GM23248 (cell line): ENCODE measurements around the gene SAMD1. TPM values are rescaled to one million over a fixed set of nuclear protein-coding genes. Genes with fewer than 3 reads are reported as not detected.
"Not testable (repeated sequence)": the region's sequence is repeated elsewhere in the genome, so short reads cannot be mapped to it uniquely, and the experiment has no call there.

Experiments used
- DNase-seq: peaks from one replicate; pipeline ENCODE4 v3.0.0-alpha.2; 2015
- H2AFZ ChIP-seq: fragments of 200-600 bp; sonication (generic); 2 replicates; pipeline ENCODE4 v1.6.1; 2016; ENCODE audit warnings: antibody characterized with exemption
- H3F3A ChIP-seq: fragments of 200-600 bp; sonication (generic); 2 replicates; pipeline ENCODE4 v1.6.1; 2016; ENCODE audit warnings: mild to moderate bottlenecking, antibody characterized with exemption, mixed run types; ENCODE audit not compliant: insufficient read depth
- H3K27ac ChIP-seq: fragments of 200-600 bp; sonication (generic); 2 replicates; pipeline ENCODE4 v1.5.1; 2016; ENCODE audit warnings: mild to moderate bottlenecking
- H3K27me3 ChIP-seq: fragments of 200-600 bp; sonication (generic); replicated peaks from 2 replicates; pipeline ENCODE4 v1.6.1; 2016; ENCODE audit warnings: mild to moderate bottlenecking; ENCODE audit not compliant: insufficient read depth
- H3K36me3 ChIP-seq: fragments of 200-600 bp; sonication (generic); 2 replicates; pipeline ENCODE4 v1.6.1; 2016; ENCODE audit warnings: low read depth, mild to moderate bottlenecking
- H3K4me1 ChIP-seq: fragments of 200-600 bp; sonication (generic); 2 replicates; pipeline ENCODE4 v1.6.1; 2016; ENCODE audit warnings: mild to moderate bottlenecking; ENCODE audit not compliant: insufficient read depth
- H3K4me2 ChIP-seq: fragments of 200-600 bp; sonication (generic); one replicate; pipeline ENCODE4 v1.6.1; 2016; ENCODE audit warnings: mild to moderate bottlenecking; ENCODE audit not compliant: unreplicated experiment
- H3K4me3 ChIP-seq: fragments of 200-600 bp; sonication (generic); 2 replicates; pipeline ENCODE4 v1.5.1; 2016; ENCODE audit warnings: mild to moderate bottlenecking
- H3K79me2 ChIP-seq: fragments of 200-600 bp; sonication (generic); 2 replicates; pipeline ENCODE4 v1.6.1; 2016; ENCODE audit warnings: mild to moderate bottlenecking; ENCODE audit not compliant: insufficient read depth
- H3K9ac ChIP-seq: fragments of 200-600 bp; sonication (generic); 2 replicates; pipeline ENCODE4 v1.6.1; 2016; ENCODE audit warnings: mild to moderate bottlenecking
- H3K9me2 ChIP-seq: fragments of 200-600 bp; sonication (generic); 2 replicates; pipeline ENCODE4 v1.6.1; 2016; ENCODE audit warnings: mixed run types, mild to moderate bottlenecking, moderate library complexity; ENCODE audit not compliant: insufficient read depth
- H3K9me3 ChIP-seq: fragments of 200-600 bp; sonication (generic); one replicate; pipeline ENCODE4 v1.6.1; 2017; ENCODE audit warnings: low read depth
- H4K20me1 ChIP-seq: fragments of 200-600 bp; sonication (generic); 2 replicates; pipeline ENCODE4 v1.6.0; 2016; ENCODE audit not compliant: insufficient read depth
- EZH2 ChIP-seq: fragments of 200-600 bp; sonication (generic); IDR thresholded peaks from 2 replicates; pipeline ENCODE4 v1.6.1; 2018; ENCODE audit warnings: antibody characterized with exemption, mild to moderate bottlenecking; ENCODE audit not compliant: insufficient read depth, poor library complexity, severe bottlenecking
- EZH2phosphoT487 ChIP-seq: fragments of 200-600 bp; sonication (generic); IDR thresholded peaks from 2 replicates; pipeline ENCODE4 v1.6.1; 2018; ENCODE audit warnings: antibody characterized with exemption, moderate library complexity, mild to moderate bottlenecking, low read depth; ENCODE audit not compliant: insufficient read depth
- WGBS, 2 experiments: methylation state at CpG; one replicate each; pipeline ENCODE4 v1.1.6; 2015 to 2017; ENCODE audit warnings: low lambda C conversion rate in 2 of 2, low coverage in 1 of 2; ENCODE audit errors: missing lambda C conversion rate in 2 of 2; 5-methylcytosine and 5-hydroxymethylcytosine counted together
- in situ Hi-C: fragments of 300-500 bp; cut with MboI; formaldehyde crosslinking; loops from 2 replicates; pipeline ENCODE4 v1.15.0; 2020
- polyA plus RNA-seq: library from polyadenylated mRNA; unstranded; fragments of >200 nt; fragmentation: Nextera tagmentation; extraction: Ambion mirVana; gene quantifications from 2 replicates; pipeline ENCODE4 v1.2.1, GENCODE V29; 2016
- total RNA-seq: library from RNA; depleted of rRNA; stranded (reverse); fragments of >200 nt; shearing (Covaris generic); gene quantifications from 2 replicates; pipeline ENCODE4 v1.2.3, GENCODE V29; 2014; rRNA removed

Gene SAMD1
- total and polyA plus RNA-seq, 2 experiments from 2014 or later: 5.7 to 50.8 TPM

- Histone ChIP-seq H3K4me1 (no peaks in the 10 kb centered on the region), H3F3A (no peaks in the 10 kb centered on the region), H3K79me2 (no peaks in the 10 kb centered on the region), H3K9ac (no peak overlapping the region), H3K4me2 (no peak overlapping the region), H3K27me3 (no peaks in the 10 kb centered on the region), H3K27ac (no peak overlapping the region), H2AFZ (no peak overlapping the region), H4K20me1 (no peaks in the 10 kb centered on the region), H3K9me2 (no peaks in the 10 kb centered on the region), H3K4me3 (no peak overlapping the region), H3K9me3 (no peaks in the 10 kb centered on the region), H3K36me3 (no peaks in the 10 kb centered on the region)
- TF ChIP-seq EZH2phosphoT487 (no peak), EZH2 (no peak)
- in situ Hi-C loops: loop anchor here (10.0 kb wide), 1 partner anchor 164 kb away; no protein-coding TSS in a partner anchor
- 75 to 76% methylated on average over 8 of the region's 8 CpGs for WGBS, 2 experiments
- peak; percentile 48 for DNase-seq
Measured at GRCh38 chr19:14048443-14049153, 42.0 kb downstream of the SAMD1 start.

DNA sequence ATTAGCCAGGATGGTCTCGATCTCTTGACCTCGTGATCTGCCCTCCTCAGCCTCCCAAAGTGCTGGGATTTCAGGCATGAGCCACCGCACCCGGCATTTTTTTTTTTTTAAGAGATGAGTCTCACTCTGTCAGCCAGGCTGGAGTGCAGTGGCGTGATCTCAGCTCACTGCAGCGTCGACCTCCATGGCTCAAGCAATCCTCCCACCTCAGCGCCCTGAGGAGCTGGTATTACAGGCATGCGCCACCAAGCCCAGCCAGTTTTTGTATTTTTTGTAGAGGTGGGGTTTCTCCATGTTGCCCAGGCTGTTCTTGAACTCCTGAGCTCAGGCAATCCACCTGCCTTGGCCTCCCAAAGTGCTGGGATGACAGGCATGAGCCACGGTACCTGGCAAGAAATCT, 42.7 kb downstream of the SAMD1 start:
- H3K36me3 ChIP-seq, H3K4me1 ChIP-seq, H3K9me2 ChIP-seq, H3K4me3 ChIP-seq, H3K9me3 ChIP-seq, DNase-seq, H2AFZ ChIP-seq, H3F3A ChIP-seq, H3K79me2 ChIP-seq, H3K4me2 ChIP-seq, H4K20me1 ChIP-seq, H3K27me3 ChIP-seq, H3K27ac ChIP-seq, H3K9ac ChIP-seq: not testable (repeated sequence)
- WGBS, 2 experiments: 96% methylated on average over 10 of the region's 10 CpGs
- in situ Hi-C loops: loop anchor here (10.0 kb wide), 1 partner anchor 163 kb away; no protein-coding TSS in a partner anchor

GRCh38 chr19:14042659-14043608, 47.6 kb downstream of the SAMD1 start:
- not testable (repeated sequence) for H4K20me1 ChIP-seq, H3K9me3 ChIP-seq, H3K4me3 ChIP-seq, H3K79me2 ChIP-seq, H3K36me3 ChIP-seq, H3K27me3 ChIP-seq, H3K9me2 ChIP-seq, H3F3A ChIP-seq, H3K4me1 ChIP-seq
- H3K4me2 ChIP-seq: peak overlapping the region; percentile 34
- H3K27ac ChIP-seq: peak overlapping the region; percentile 54
- in situ Hi-C loops: loop anchor here (10.0 kb wide), 1 partner anchor 158 kb away; no protein-coding TSS in a partner anchor
- DNase-seq: peak; percentile 85
- peak overlapping the region; percentile 72 for H3K9ac ChIP-seq
- peak overlapping the region; percentile 75 for H2AFZ ChIP-seq
- 33 to 40% methylated on average over 19 of the region's 19 CpGs for WGBS, 2 experiments

DNA sequence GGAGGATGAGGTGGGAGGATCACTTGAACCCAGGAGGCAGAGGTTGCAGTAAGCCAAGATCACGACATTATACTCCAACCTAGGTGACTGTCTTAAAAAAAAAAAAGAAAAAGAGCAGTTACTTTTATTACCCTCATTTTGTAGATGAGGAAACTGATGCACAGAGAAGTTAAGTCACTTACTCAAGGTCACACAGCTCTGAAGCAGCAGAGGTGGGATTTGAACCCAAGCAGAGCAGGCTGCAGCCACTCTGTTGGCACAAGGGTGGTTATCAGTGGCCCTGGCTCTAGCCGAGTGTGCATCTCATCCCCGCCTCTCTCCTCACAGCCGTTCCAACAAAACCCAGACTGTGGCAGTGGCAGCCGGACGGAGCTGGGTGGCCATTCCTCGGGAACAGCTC, 51.4 kb downstream of the SAMD1 start:
- no peak overlapping the region for H3K9ac ChIP-seq
- no peaks in the 10 kb centered on the region for H3K79me2 ChIP-seq
- peaks cover 14% of the 10 kb centered on the region; the same call in 1 of the 2 replicates for H3K4me1 ChIP-seq
- H3K9me2 ChIP-seq: no peaks in the 10 kb centered on the region
- no peak overlapping the region for H3K27ac ChIP-seq
- in situ Hi-C loops: no loop called here
- H3K4me2 ChIP-seq: no peak overlapping the region
- H2AFZ ChIP-seq: no peak overlapping the region
- no peaks in the 10 kb centered on the region for H3K27me3 ChIP-seq
- DNase-seq: no peak
- H4K20me1 ChIP-seq: no peaks in the 10 kb centered on the region
- no peaks in the 10 kb centered on the region for H3K36me3 ChIP-seq
- H3K9me3 ChIP-seq: no peaks in the 10 kb centered on the region
- H3K4me3 ChIP-seq: no peak overlapping the region
- no peaks in the 10 kb centered on the region for H3F3A ChIP-seq
- WGBS, 2 experiments: 91 to 94% methylated on average over 7 of the region's 7 CpGs
- TF ChIP-seq EZH2 (no peak), EZH2phosphoT487 (no peak)

Other genes with a start within 250 kb of the SAMD1 start
- not detected in 2 replicates for gene NANOS3, start 213.6 kb downstream of the SAMD1 start, total RNA-seq
- 2.7 TPM in 2 replicates for gene NANOS3, start 213.6 kb downstream of the SAMD1 start, polyA plus RNA-seq
- gene BRME1, start 184.6 kb downstream of the SAMD1 start, total RNA-seq: 0.11 TPM in 1 of 2 replicates, not detected in the other
- gene BRME1, start 184.6 kb downstream of the SAMD1 start, polyA plus RNA-seq: 0.63 and 2.1 TPM in 2 replicates
- gene CC2D1A, start 184.6 kb downstream of the SAMD1 start, total RNA-seq: 20.6 and 22.8 TPM in 2 replicates
- 15.8 and 16.9 TPM in 2 replicates for gene CC2D1A, start 184.6 kb downstream of the SAMD1 start, polyA plus RNA-seq
- 6.2 and 9.2 TPM in 2 replicates for gene PODNL1, start 152.3 kb downstream of the SAMD1 start, total RNA-seq
- 36.8 and 45.3 TPM in 2 replicates for gene PODNL1, start 152.3 kb downstream of the SAMD1 start, polyA plus RNA-seq
- 10.6 and 11.5 TPM in 2 replicates for gene DCAF15, start 138.2 kb downstream of the SAMD1 start, total RNA-seq
- 9.3 and 10.5 TPM in 2 replicates for gene DCAF15, start 138.2 kb downstream of the SAMD1 start, polyA plus RNA-seq
- 1.9 and 2.5 TPM in 2 replicates for gene RFX1, start 84.4 kb downstream of the SAMD1 start, total RNA-seq
- gene RFX1, start 84.4 kb downstream of the SAMD1 start, polyA plus RNA-seq: 1.6 and 1.7 TPM in 2 replicates
- not detected in 2 replicates for gene RLN3, start 62.6 kb downstream of the SAMD1 start, total RNA-seq
- not detected in 2 replicates for gene RLN3, start 62.6 kb downstream of the SAMD1 start, polyA plus RNA-seq
- gene IL27RA, start 59.0 kb downstream of the SAMD1 start, total RNA-seq: 7.5 and 8.5 TPM in 2 replicates
- gene IL27RA, start 59.0 kb downstream of the SAMD1 start, polyA plus RNA-seq: 5.8 and 7.1 TPM in 2 replicates
- gene PALM3, start 28.7 kb downstream of the SAMD1 start, total RNA-seq: 0.25 TPM in 1 of 2 replicates, not detected in the other
- 0.15 TPM in 1 of 2 replicates, not detected in the other for gene PALM3, start 28.7 kb downstream of the SAMD1 start, polyA plus RNA-seq
- gene MISP3, start 18.0 kb downstream of the SAMD1 start, total RNA-seq: 1.3 TPM in 1 of 2 replicates, not detected in the other
- 2.0 and 2.7 TPM in 2 replicates for gene MISP3, start 18.0 kb downstream of the SAMD1 start, polyA plus RNA-seq
- gene C19orf67, start 5.0 kb downstream of the SAMD1 start, total RNA-seq: not detected in 2 replicates
- not detected in 2 replicates for gene C19orf67, start 5.0 kb downstream of the SAMD1 start, polyA plus RNA-seq
- gene PRKACA, start 27.0 kb upstream of the SAMD1 start, total RNA-seq: 37.4 and 67.8 TPM in 2 replicates
- gene PRKACA, start 27.0 kb upstream of the SAMD1 start, polyA plus RNA-seq: 4.6 and 5.3 TPM in 2 replicates
- gene ASF1B, start 45.8 kb upstream of the SAMD1 start, total RNA-seq: 7.6 and 11.2 TPM in 2 replicates
- gene ASF1B, start 45.8 kb upstream of the SAMD1 start, polyA plus RNA-seq: 18.0 and 19.0 TPM in 2 replicates
- 3.0 and 3.8 TPM in 2 replicates for gene ADGRL1, start 115.4 kb upstream of the SAMD1 start, total RNA-seq
- gene ADGRL1, start 115.4 kb upstream of the SAMD1 start, polyA plus RNA-seq: 0.75 and 1.0 TPM in 2 replicates